Mucosa of stomach (tissue), 1 donor: ENCODE measurements around the gene PPM1K.

Experiments used
- H3K27me3 ChIP-seq: one replicate; pipeline ENCODE4 v1.7.0; 2013; ENCODE audit warnings: mild to moderate bottlenecking, low read length; ENCODE audit not compliant: control insufficient read depth, insufficient read depth
- H3K36me3 ChIP-seq: one replicate; pipeline ENCODE4 v1.7.0; 2013; ENCODE audit warnings: low read length; ENCODE audit not compliant: control insufficient read depth, insufficient read depth
- H3K4me1 ChIP-seq: one replicate; pipeline ENCODE4 v1.7.0; 2013; ENCODE audit warnings: mild to moderate bottlenecking, low read length; ENCODE audit not compliant: control insufficient read depth, insufficient read depth
- H3K4me3 ChIP-seq: one replicate; pipeline ENCODE4 v1.7.0; 2013; ENCODE audit warnings: low read length
- H3K9ac ChIP-seq: one replicate; pipeline ENCODE4 v1.7.0; 2013; ENCODE audit warnings: mild to moderate bottlenecking, low read length, moderate library complexity
- H3K9me3 ChIP-seq: one replicate; pipeline ENCODE4 v1.7.0; 2013; ENCODE audit warnings: mild to moderate bottlenecking, low read length, moderate library complexity; ENCODE audit not compliant: control insufficient read depth
- donor health status: Pancreatic carcinoma.

Gene PPM1K

DNA sequence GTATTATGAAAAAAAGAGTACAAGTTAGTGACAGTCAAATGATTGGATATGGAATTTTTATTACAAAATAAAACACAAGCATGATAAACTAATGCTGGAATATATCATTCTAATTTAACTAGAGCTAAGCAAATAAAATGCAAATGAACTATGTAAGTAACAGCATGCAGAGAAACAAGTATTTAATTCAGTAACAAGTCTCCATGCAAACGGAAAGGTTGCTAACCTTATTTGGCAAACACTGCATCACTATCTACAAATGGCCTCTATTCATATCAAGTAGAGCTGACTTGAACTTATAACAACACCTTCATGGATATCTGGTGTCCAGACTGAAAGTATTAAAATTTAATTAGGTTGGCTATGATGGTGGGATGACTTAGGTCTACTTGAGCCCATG lies 15.4 kb downstream of the PPM1K start:
- Histone ChIP-seq H3K9ac (no peak overlapping the region), H3K4me1 (no peaks in the 10 kb centered on the region), H3K27me3 (no peaks in the 10 kb centered on the region), H3K4me3 (no peak overlapping the region), H3K36me3 (no peaks in the 10 kb centered on the region), H3K9me3 (no peaks in the 10 kb centered on the region)

- Histone ChIP-seq H3K9me3 (no peaks in the 10 kb centered on the region), H3K27me3 (no peaks in the 10 kb centered on the region), H3K9ac (no peak overlapping the region), H3K4me1 (no peaks in the 10 kb centered on the region), H3K4me3 (no peak overlapping the region), H3K36me3 (no peaks in the 10 kb centered on the region)
Measured at GRCh38 chr4:88264336-88264735, 20.0 kb downstream of the PPM1K start.

- H3K9me3 ChIP-seq, result no peaks in the 10 kb centered on the region
- H3K36me3 ChIP-seq, result no peaks in the 10 kb centered on the region
- no peak overlapping the region for H3K9ac ChIP-seq
- no peaks in the 10 kb centered on the region for H3K4me1 ChIP-seq
- no peak overlapping the region for H3K4me3 ChIP-seq
- H3K27me3 ChIP-seq, result no peaks in the 10 kb centered on the region
Measured at GRCh38 chr4:88257726-88258125, 26.6 kb downstream of the PPM1K start.

- H3K9ac ChIP-seq, result no peak overlapping the region
- H3K36me3 ChIP-seq, result no peaks in the 10 kb centered on the region
- H3K27me3 ChIP-seq, result no peaks in the 10 kb centered on the region
- H3K4me1 ChIP-seq, result no peaks in the 10 kb centered on the region
- no peaks in the 10 kb centered on the region for H3K9me3 ChIP-seq
- no peak overlapping the region for H3K4me3 ChIP-seq
Measured at GRCh38 chr4:88255111-88255510, 29.2 kb downstream of the PPM1K start.

DNA sequence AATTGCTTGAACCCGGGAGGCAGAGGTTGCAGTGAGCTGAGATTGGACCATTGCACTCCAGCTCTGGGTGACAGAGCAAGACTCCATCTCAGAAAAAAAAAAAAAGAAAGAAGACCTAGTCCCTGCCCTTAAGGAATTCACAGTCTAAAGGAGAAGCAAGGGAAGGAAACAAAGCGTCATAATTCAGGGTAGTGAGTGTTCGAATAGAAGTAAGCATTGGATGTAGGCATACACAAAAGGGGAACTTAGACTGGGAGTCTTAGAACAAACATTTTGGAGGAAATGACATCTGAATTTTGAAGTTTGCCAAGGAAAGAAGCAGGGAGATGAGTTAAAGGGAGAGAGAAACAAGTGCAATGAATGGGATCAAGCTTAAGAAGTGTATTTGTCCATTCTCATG lies 32.4 kb downstream of the PPM1K start:
- H3K9ac ChIP-seq, result no peak overlapping the region
- H3K9me3 ChIP-seq, result no peaks in the 10 kb centered on the region
- H3K36me3 ChIP-seq, result no peaks in the 10 kb centered on the region
- H3K4me1 ChIP-seq, result no peaks in the 10 kb centered on the region
- no peaks in the 10 kb centered on the region for H3K27me3 ChIP-seq
- H3K4me3 ChIP-seq, result no peak overlapping the region

GRCh38 chr4:88247148-88247547 lies 37.2 kb downstream of the PPM1K start:
- Histone ChIP-seq H3K36me3 (no peaks in the 10 kb centered on the region), H3K9ac (no peak overlapping the region), H3K4me3 (no peak overlapping the region), H3K9me3 (no peaks in the 10 kb centered on the region), H3K27me3 (no peaks in the 10 kb centered on the region), H3K4me1 (no peaks in the 10 kb centered on the region)

- no peak overlapping the region for H3K4me3 ChIP-seq
- H3K27me3 ChIP-seq, result no peaks in the 10 kb centered on the region
- no peaks in the 10 kb centered on the region for H3K4me1 ChIP-seq
- no peak overlapping the region for H3K9ac ChIP-seq
- H3K36me3 ChIP-seq, result no peaks in the 10 kb centered on the region
- no peaks in the 10 kb centered on the region for H3K9me3 ChIP-seq
Measured at GRCh38 chr4:88246600-88246999, 37.8 kb downstream of the PPM1K start.

DNA sequence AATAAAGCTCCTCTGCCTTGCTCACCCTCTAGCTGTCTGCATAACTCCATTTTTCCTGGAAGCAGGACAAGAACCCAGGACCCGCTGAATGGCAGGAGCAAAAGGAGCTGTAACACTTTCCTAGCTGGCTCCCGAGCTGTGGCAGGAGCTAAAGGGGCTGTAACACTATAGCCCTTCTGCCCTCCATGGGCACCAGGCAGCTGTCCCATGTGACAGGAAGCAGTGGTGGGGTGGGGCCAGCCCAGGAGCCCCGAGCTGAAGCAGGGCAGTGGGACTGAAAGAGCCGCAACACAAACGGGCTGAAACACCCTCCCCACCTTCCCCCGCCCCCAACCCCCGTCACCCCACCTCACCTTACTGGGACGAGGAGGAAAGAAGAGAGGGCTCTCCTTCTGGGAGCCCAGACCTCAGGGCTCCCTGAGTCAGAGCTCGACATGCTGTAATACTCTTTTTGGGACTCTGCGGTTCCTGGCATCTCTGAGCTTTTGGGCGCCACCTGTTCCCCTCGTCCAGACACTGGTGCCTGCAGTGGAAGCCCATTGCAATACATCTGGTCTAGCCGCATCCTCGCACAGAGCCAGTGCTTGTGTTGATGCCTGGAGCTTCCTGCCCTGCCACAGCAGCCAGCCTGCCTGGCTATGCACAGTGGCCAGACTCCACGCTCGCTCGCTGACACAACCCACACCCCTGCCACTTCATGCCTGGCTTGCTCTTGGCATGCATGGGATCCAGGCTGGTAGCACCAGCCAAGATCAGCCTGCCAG lies 39.4 kb downstream of the PPM1K start:
- H3K4me3 ChIP-seq, result no peak overlapping the region
- H3K27me3 ChIP-seq, result no peaks in the 10 kb centered on the region
- H3K9me3 ChIP-seq, result no peaks in the 10 kb centered on the region
- H3K9ac ChIP-seq, result no peak overlapping the region
- no peaks in the 10 kb centered on the region for H3K36me3 ChIP-seq
- no peaks in the 10 kb centered on the region for H3K4me1 ChIP-seq

GRCh38 chr4:88244056-88244455 lies 40.3 kb downstream of the PPM1K start:
- H3K4me1 ChIP-seq, result no peaks in the 10 kb centered on the region
- no peaks in the 10 kb centered on the region for H3K36me3 ChIP-seq
- H3K9ac ChIP-seq, result no peak overlapping the region
- H3K27me3 ChIP-seq, result no peaks in the 10 kb centered on the region
- no peaks in the 10 kb centered on the region for H3K9me3 ChIP-seq
- H3K4me3 ChIP-seq, result no peak overlapping the region

- Histone ChIP-seq H3K9ac (no peak overlapping the region), H3K27me3 (no peaks in the 10 kb centered on the region), H3K4me1 (no peaks in the 10 kb centered on the region), H3K9me3 (no peaks in the 10 kb centered on the region), H3K4me3 (no peak overlapping the region), H3K36me3 (no peaks in the 10 kb centered on the region)
Measured at GRCh38 chr4:88242144-88242543, 42.2 kb downstream of the PPM1K start.

DNA sequence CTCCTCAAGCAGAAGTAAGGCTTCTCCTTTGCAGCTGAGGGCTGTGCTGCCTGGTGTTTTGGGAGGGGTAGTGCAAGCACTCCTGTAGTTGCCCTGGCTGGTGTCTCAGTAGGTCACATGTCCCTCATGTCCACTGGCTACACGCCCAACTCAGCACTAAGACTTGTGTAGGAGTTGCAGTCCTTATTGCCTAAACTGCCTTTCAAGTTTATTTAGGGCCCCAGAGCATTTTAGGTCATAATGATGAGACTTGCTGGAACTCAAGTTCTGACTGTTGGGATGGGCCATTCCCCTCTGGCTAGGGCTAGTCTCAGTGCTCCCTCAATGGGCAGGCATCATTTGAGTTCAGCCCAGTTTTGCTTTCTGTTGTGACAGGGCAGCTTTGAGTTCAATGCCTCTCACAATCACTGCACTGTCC lies 44.1 kb downstream of the PPM1K start:
- H3K27me3 ChIP-seq, result no peaks in the 10 kb centered on the region
- H3K36me3 ChIP-seq, result no peaks in the 10 kb centered on the region
- H3K4me3 ChIP-seq, result no peak overlapping the region
- no peaks in the 10 kb centered on the region for H3K9me3 ChIP-seq
- H3K4me1 ChIP-seq, result no peaks in the 10 kb centered on the region
- no peak overlapping the region for H3K9ac ChIP-seq

DNA sequence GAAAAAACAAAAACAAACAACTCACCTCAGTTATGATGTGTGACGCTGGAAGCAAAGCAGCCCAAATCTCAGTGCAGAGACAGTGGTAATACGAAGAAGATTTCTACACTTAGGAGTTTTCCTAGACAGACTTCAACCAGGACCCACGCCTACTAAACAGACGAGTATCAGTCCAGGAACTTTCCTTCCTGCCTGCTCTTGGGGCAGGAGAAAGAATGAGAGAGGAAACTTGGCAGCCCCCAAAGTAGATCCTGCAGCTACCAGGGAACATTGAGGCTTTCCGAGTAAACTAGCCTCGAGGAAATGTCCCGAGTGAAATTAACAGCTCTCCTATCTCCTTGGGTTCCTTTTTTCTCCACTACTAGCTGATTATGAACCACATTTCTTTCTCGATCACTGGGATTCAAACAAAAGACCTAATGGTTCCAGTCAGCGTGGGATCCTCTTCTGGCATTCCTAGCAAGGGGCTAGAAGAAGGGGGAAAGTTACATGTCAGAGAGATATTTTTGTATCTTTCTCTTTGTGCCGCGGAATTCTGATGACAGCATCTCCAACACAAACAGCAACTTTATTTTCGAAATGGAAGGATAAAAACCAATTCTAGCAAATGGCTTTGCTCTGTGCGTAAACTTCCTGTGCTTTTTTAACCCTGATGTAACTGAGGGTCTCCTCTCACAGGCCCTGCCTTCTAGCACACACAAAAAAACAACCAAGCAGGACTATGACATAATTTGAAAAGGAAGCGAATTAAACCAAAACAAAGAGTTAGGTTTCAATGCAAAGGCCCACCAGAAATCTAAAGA lies 53.2 kb downstream of the PPM1K start:
- no peaks in the 10 kb centered on the region for H3K27me3 ChIP-seq
- no peaks in the 10 kb centered on the region for H3K36me3 ChIP-seq
- H3K4me1 ChIP-seq, result no peaks in the 10 kb centered on the region
- no peak overlapping the region for H3K4me3 ChIP-seq
- no peaks in the 10 kb centered on the region for H3K9me3 ChIP-seq
- peak overlapping the region; percentile 3 for H3K9ac ChIP-seq
